Activated CD4-positive, CD25-positive, alpha-beta regulatory T cell treated with anti-CD3 and anti-CD28 coated beads, Interleukin-2, amount 50 U/mL, for 16 hours (primary cell): ENCODE measurements around the gene IFI44.

Experiments
- DNase-seq: peaks from one replicate; pipeline ENCODE4 v3.0.0-alpha.2; 2020; ENCODE audit warnings: low read depth, low spot score

Gene IFI44

DNA sequence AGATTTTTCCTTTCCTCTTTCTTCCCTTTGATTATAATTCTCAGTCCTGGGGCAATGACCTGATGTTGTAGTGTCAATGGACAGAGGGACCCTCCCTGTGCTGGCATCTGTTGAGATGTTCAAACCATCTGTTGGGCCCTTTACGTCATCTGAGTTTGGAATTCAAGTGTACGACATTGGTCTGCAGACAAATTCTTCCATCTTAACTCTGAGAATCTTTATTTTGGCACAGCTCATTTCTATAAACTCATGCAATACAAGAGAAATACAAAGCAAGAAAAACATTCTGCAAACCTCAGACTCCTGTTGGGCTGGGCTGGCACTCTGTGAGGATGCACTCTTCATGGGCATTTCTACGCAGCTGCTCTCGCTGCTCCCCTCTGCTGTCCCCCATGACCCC, 54.2 kb downstream of the IFI44 start:
- no peak for DNase-seq

DNA sequence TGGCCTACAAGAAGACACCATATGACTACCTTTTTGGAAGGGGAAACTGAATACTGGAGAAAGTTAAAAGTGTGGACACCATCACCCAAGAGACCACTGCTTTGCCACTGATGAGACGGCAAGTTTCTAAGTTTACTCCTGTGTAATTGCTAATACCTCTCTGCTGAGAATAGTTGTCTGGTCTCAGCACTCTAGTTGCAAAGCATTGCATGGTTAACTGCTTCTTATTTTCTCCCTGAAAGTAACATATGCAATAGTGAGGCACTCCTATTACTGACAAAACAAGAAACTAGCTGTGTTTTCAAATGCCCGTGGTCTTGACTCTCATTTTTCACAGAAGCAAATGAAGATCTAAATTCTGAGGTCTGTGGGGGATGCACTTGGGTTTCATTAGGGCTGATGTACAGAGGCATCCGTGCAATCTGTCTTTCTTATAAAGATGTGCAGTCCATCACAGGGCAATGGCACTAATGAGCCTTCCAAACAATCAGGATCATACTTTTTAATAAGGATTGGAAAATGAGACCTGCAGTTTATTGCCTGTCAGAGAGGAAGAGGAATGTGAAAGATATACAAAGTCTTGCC, 62.9 kb downstream of the IFI44 start:
- DNase-seq: no peak

DNA sequence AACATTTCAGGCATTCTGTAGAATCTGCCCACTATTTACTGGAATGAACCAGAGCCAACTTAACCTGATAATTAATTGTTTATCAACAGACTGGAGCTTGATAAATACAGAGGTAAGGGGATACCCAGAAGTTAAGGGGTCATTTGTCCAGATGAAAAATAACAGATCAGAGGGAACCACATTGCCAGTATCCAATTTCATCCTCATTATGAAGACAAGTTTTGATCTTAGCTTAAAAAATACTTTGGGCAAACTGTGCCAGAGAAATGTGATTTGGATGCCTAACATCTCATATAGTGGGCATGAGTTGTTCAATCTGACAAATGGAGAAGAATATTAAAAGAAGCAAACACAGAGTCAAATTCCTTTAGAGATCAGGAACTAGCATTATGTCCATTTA, 63.7 kb downstream of the IFI44 start:
- DNase-seq: no peak
